Ishikawa (cell line): ENCODE results near the gene OCSTAMP.

ENCODE experiments used
- CEBPB ChIP-seq: IDR thresholded peaks from 2 replicates; pipeline ENCODE4 v1.6.1; 2012
- CREB1 ChIP-seq: IDR thresholded peaks from 2 replicates; pipeline ENCODE4 v1.6.1; 2012; ENCODE audit warnings: low read depth
- EGR1 ChIP-seq: IDR thresholded peaks from 2 replicates; pipeline ENCODE4 v1.6.1; 2012
- EP300 ChIP-seq: IDR thresholded peaks from 2 replicates; pipeline ENCODE4 v1.6.1; 2012; ENCODE audit warnings: borderline replicate concordance
- FOXM1 ChIP-seq: IDR thresholded peaks from 2 replicates; pipeline ENCODE4 v1.6.1; 2012; ENCODE audit warnings: low read depth, borderline replicate concordance
- NFIC ChIP-seq: IDR thresholded peaks from 2 replicates; pipeline ENCODE4 v1.6.1; 2012
- RAD21 ChIP-seq: IDR thresholded peaks from 2 replicates; pipeline ENCODE4 v1.6.1; 2012; ENCODE audit warnings: low read depth
- REST ChIP-seq: IDR thresholded peaks from 2 replicates; pipeline ENCODE4 v1.6.1; 2012; ENCODE audit warnings: low read depth, mild to moderate bottlenecking
- TAF1 ChIP-seq: IDR thresholded peaks from 2 replicates; pipeline ENCODE4 v1.6.1; 2012; ENCODE audit warnings: low read depth, mild to moderate bottlenecking
- TCF12 ChIP-seq: IDR thresholded peaks from 2 replicates; pipeline ENCODE4 v1.6.1; 2012; ENCODE audit warnings: low read depth
- TEAD4 ChIP-seq: IDR thresholded peaks from 2 replicates; pipeline ENCODE4 v1.6.1; 2012
- YY1 ChIP-seq: IDR thresholded peaks from 2 replicates; pipeline ENCODE4 v1.6.1; 2012; ENCODE audit warnings: low read depth
- ZBTB7A ChIP-seq: IDR thresholded peaks from 2 replicates; pipeline ENCODE4 v1.6.1; 2012; ENCODE audit warnings: low read depth
- TF ChIP-seq, protein P1 (sequence below): IDR thresholded peaks from 2 replicates; pipeline ENCODE4 v1.6.1; 2012
- TF ChIP-seq, protein P2 (sequence below): IDR thresholded peaks from 2 replicates; pipeline ENCODE4 v1.6.1; 2012

The OCSTAMP gene

GRCh38 chr20:46562373-46563169, 12.1 kb upstream of the OCSTAMP start:
- TF ChIP-seq RAD21: peak; percentile 30; the same call in 1 of the 2 replicates
- TF ChIP-seq CEBPB: no peak

DNA sequence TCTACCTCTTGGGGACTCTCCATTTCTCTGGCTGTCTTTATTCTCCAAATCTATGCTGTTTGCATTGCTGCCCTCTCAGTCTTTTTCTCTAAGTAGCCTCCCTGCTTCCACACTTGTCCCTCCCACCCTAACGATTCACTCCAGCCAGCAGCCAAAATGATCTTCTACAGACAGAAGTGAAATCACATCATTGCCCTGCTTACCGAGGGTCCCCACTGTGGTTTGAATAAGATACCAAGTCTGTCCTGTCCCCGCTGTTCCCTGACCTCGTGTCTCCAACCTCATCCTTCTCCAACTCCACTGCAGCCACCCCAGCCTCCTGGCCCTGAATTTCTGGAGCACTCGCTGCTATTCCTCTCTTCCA, 11.5 kb upstream of the OCSTAMP start:
- TF ChIP-seq EP300: no peak
- TF ChIP-seq, protein P1, sequence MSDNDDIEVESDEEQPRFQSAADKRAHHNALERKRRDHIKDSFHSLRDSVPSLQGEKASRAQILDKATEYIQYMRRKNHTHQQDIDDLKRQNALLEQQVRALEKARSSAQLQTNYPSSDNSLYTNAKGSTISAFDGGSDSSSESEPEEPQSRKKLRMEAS: no peak
- no peak for TF ChIP-seq FOXM1
- TF ChIP-seq CREB1: no peak
- TF ChIP-seq TAF1: no peak
- TF ChIP-seq, protein P2, sequence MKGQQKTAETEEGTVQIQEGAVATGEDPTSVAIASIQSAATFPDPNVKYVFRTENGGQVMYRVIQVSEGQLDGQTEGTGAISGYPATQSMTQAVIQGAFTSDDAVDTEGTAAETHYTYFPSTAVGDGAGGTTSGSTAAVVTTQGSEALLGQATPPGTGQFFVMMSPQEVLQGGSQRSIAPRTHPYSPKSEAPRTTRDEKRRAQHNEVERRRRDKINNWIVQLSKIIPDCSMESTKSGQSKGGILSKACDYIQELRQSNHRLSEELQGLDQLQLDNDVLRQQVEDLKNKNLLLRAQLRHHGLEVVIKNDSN: no peak
- no peak for TF ChIP-seq ZBTB7A
- no peak for TF ChIP-seq REST
- TF ChIP-seq RAD21: no peak
- TF ChIP-seq NFIC: no peak
- TF ChIP-seq TEAD4: no peak
- TF ChIP-seq CEBPB: no peak
- no peak for TF ChIP-seq TCF12
- TF ChIP-seq EGR1: no peak
- no peak for TF ChIP-seq YY1

DNA sequence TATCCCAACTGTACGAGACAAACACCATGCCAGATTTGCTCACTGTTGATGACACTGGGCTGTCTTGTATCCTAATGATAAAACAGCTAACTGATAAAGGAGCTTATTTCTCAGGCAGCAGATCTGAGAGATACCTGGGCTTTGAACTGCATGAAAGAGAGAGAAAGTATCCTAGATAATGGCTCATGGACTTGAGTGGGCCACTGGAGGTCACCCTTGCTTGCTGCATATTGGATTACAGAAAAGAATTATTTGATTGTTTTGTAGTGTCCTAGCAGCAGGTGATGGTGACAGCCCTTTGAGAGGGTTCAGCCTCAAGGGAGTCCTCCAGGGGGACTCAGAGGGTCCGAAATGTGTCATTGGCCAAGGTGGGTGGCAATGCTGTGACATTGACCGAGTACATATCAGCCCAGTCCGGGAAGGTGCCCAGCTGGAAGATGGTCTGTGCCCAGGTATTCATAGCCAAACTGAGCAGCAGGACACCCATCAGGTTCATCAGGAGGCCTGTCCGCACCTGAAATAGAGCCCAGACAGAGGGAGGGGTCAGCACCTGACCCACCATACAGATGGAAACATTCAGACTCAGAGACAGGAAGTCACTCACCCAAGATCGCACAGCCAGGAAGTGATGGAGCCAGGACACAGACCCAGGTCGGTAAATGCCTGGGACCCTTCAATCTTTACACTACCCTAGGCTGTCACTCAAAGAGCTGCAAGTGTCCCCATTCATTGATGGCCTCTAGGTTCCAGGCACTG, 9.4 kb upstream of the OCSTAMP start:
- TF ChIP-seq ZBTB7A: no peak
- TF ChIP-seq RAD21: no peak
- no peak for TF ChIP-seq EGR1
- TF ChIP-seq, protein P2: no peak
- TF ChIP-seq NFIC: no peak
- no peak for TF ChIP-seq CEBPB

GRCh38 chr20:46559001-46559400, 8.5 kb upstream of the OCSTAMP start:
- no peak for TF ChIP-seq CEBPB
- no peak for TF ChIP-seq NFIC
- TF ChIP-seq EP300: no peak
- TF ChIP-seq REST: no peak
- no peak for TF ChIP-seq YY1
- no peak for TF ChIP-seq TAF1
- TF ChIP-seq TCF12: no peak
- TF ChIP-seq EGR1: no peak
- TF ChIP-seq CREB1: no peak

DNA sequence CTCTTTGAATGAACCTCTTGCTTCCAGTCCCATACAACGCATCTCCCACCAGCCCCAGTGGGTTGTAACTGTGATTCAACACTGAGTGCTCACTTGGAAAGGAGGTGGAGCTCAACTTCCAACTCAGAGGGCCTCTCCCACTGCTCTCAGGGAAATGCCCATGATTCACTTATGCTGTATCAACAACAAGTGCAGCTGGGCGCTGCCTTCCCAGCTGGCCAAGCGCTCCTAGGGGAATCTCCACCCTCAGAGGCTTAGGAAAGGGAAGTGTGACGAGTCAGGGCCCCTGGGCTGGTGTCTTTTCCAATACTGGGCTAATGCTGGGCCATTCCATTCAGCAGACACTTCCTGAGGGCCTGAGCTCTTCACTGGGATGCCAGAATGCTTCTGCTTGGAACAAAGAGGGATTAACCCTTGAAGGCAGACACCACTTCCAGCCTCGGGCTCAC, 8.1 kb upstream of the OCSTAMP start:
- no peak for TF ChIP-seq RAD21
- TF ChIP-seq NFIC: no peak
- TF ChIP-seq TAF1: no peak
- TF ChIP-seq EGR1: no peak
- no peak for TF ChIP-seq ZBTB7A
- TF ChIP-seq, protein P1: no peak
- TF ChIP-seq TEAD4: no peak
- TF ChIP-seq YY1: no peak
- TF ChIP-seq, protein P2: no peak
- no peak for TF ChIP-seq TCF12
- no peak for TF ChIP-seq CEBPB
- TF ChIP-seq FOXM1: no peak
- no peak for TF ChIP-seq CREB1
- no peak for TF ChIP-seq REST
- no peak for TF ChIP-seq EP300
